Endothelial cell of umbilical vein (primary cell): ENCODE results near the gene DHRS12. TPM values are rescaled to one million over a fixed set of nuclear protein-coding genes. Genes with fewer than 3 reads are reported as not detected.

Experiments
- BruUV-seq: library from RNA; stranded (reverse); fragments of 400-500 nt; replicated peaks from 2 replicates; lab custom pipeline; 2021; lab: Mats Ljungman, UMichigan
- CTCF ChIA-PET: fragments of 300-600, 350-600 bp; sonication (Branson Sonifier 250); formaldehyde crosslinking; loops from one replicate; lab custom pipeline; 2021; ENCODE audit warnings: antibody characterized with exemption, inconsistent platforms; lab: Charles Lee
- POLR2A ChIA-PET: fragments of 300-600, 350-600 bp; sonication (Branson Sonifier 250); formaldehyde crosslinking; loops from one replicate; lab custom pipeline; 2021; ENCODE audit warnings: antibody characterized with exemption, inconsistent platforms; lab: Charles Lee
- DNase-seq: peaks from one replicate; pipeline ENCODE4 v3.0.0-alpha.2; 2011; ENCODE audit warnings: low read depth, low spot score
- FAIRE-seq: peaks from 2 replicates; lab custom pipeline; 2011; peaks lifted over from hg19 to GRCh38; lab: Jason Lieb, UNC
- H2AFZ ChIP-seq: 2 replicates; pipeline ENCODE4 v1.6.0; 2012; ENCODE audit warnings: low read depth, low read length, control low read depth, inconsistent platforms
- H3K27ac ChIP-seq: 2 replicates; pipeline ENCODE4 v1.5.1; 2011; ENCODE audit warnings: low read depth, mild to moderate bottlenecking, control low read depth, low read length, moderate library complexity; ENCODE audit not compliant: insufficient read depth
- H3K27me3 ChIP-seq, 2 experiments: 2 replicates each; pipeline versions ENCODE4 v1.6.0 to v1.6.1; 2011; ENCODE audit warnings: low read length in 2 of 2, mixed read lengths in 1 of 2; ENCODE audit not compliant: control insufficient read depth in 2 of 2, insufficient read depth in 2 of 2
- H3K36me3 ChIP-seq, 2 experiments: 2 replicates in 1 of 2; 3 replicates in 1 of 2; pipeline ENCODE4 v1.5.1; 2011; ENCODE audit warnings: low read length in 2 of 2, mild to moderate bottlenecking in 1 of 2, moderate library complexity in 1 of 2; ENCODE audit not compliant: control insufficient read depth in 2 of 2, insufficient read depth in 2 of 2; ENCODE audit errors: extremely low read depth in 1 of 2
- H3K4me1 ChIP-seq: 3 replicates; pipeline ENCODE4 v1.5.1; 2011; ENCODE audit warnings: mild to moderate bottlenecking, low read length; ENCODE audit not compliant: control insufficient read depth, insufficient read depth; ENCODE audit errors: extremely low read depth
- H3K4me2 ChIP-seq: 2 replicates; pipeline ENCODE4 v1.6.1; 2011; ENCODE audit warnings: low read length, control low read depth, mixed read lengths; ENCODE audit not compliant: insufficient read depth
- H3K4me3 ChIP-seq, 3 experiments: fragments of 200-600 bp in 1 of 3; sonication (generic), shearing (Covaris generic) in 1 of 3; replicated peaks in 1 of 3; 2 replicates each; pipeline ENCODE4 v1.5.1; 2011 to 2016; ENCODE audit warnings: control low read depth in 3 of 3, low read length in 3 of 3, mild to moderate bottlenecking in 2 of 3, inconsistent platforms in 1 of 3, low read depth in 1 of 3, moderate library complexity in 1 of 3; ENCODE audit not compliant: insufficient read depth in 1 of 3
- H3K79me2 ChIP-seq: 2 replicates; pipeline ENCODE4 v1.6.0; 2012; ENCODE audit warnings: low read length, inconsistent platforms; ENCODE audit not compliant: control insufficient read depth, insufficient read depth
- H3K9ac ChIP-seq: replicated peaks from 2 replicates; pipeline ENCODE3; 2011; ENCODE audit warnings: low read length, control low read depth; ENCODE audit not compliant: insufficient read depth; ENCODE audit errors: extremely low read depth
- H3K9me1 ChIP-seq: replicated peaks from 3 replicates; pipeline ENCODE4 v1.6.0; 2011; ENCODE audit warnings: mild to moderate bottlenecking, low read length; ENCODE audit not compliant: control insufficient read depth, insufficient read depth; ENCODE audit errors: extremely low read depth
- H3K9me3 ChIP-seq: replicated peaks from 2 replicates; pipeline ENCODE4 v1.5.1; 2012; ENCODE audit warnings: low read length, inconsistent platforms; ENCODE audit not compliant: control insufficient read depth, insufficient read depth
- H4K20me1 ChIP-seq: replicated peaks from 2 replicates; pipeline ENCODE3; 2011; ENCODE audit warnings: mild to moderate bottlenecking, low read length; ENCODE audit not compliant: control insufficient read depth, insufficient read depth; ENCODE audit errors: extremely low read depth
- CTCF ChIP-seq, 2 donors: IDR thresholded peaks; 1 replicate in 1 of 2; 2 replicates in 1 of 2; pipeline ENCODE4 v1.5.1; 2011; ENCODE audit warnings: low read length in 2 of 2, mild to moderate bottlenecking in 2 of 2, moderate library complexity in 2 of 2, control low read depth in 1 of 2, inconsistent platforms in 1 of 2, low read depth in 1 of 2; ENCODE audit not compliant: insufficient read depth in 1 of 2; ENCODE audit errors: extremely low read depth in 1 of 2
- EZH2 ChIP-seq: IDR thresholded peaks from 2 replicates; pipeline ENCODE4 v1.6.1; 2012; ENCODE audit warnings: borderline replicate concordance, low read depth, mild to moderate bottlenecking, moderate library complexity, low read length, inconsistent platforms; ENCODE audit not compliant: severe bottlenecking
- FOS ChIP-seq: IDR thresholded peaks from 2 replicates; pipeline ENCODE4 v1.6.1; 2011; ENCODE audit warnings: mild to moderate bottlenecking, low read length, moderate library complexity, borderline replicate concordance; ENCODE audit not compliant: insufficient read depth
- GATA2 ChIP-seq: IDR thresholded peaks from 2 replicates; pipeline ENCODE4 v1.7.0; 2011; ENCODE audit warnings: low read depth, mild to moderate bottlenecking, moderate library complexity, mixed read lengths, low read length; ENCODE audit not compliant: insufficient read length, insufficient read depth
- JUN ChIP-seq: IDR thresholded peaks from 2 replicates; pipeline ENCODE4 v1.6.1; 2011; ENCODE audit warnings: borderline replicate concordance, low read depth; ENCODE audit not compliant: insufficient read length, insufficient read depth
- MAX ChIP-seq: IDR thresholded peaks from 2 replicates; pipeline ENCODE4 v1.6.1; 2011; ENCODE audit not compliant: insufficient read depth, insufficient read length
- MYC ChIP-seq: IDR thresholded peaks from one replicate; pipeline ENCODE4 v1.6.1; 2011; ENCODE audit warnings: mild to moderate bottlenecking, low read depth, low read length
- POLR2A ChIP-seq: IDR thresholded peaks from 2 replicates; pipeline ENCODE4 v1.6.1; 2012; ENCODE audit warnings: low read depth, mild to moderate bottlenecking, control low read depth, low read length
- POLR2AphosphoS5 ChIP-seq: IDR thresholded peaks from 2 replicates; pipeline ENCODE4 v1.6.1; 2012; ENCODE audit warnings: low read depth, mild to moderate bottlenecking, control low read depth, low read length, moderate library complexity; ENCODE audit not compliant: insufficient read depth
- dilution Hi-C: fragments of 300-500 bp; cut with MboI; formaldehyde crosslinking; loops from one replicate; pipeline ENCODE4 v1.15.0; 2019; ENCODE audit warnings: low sequenced_read_pairs; ENCODE audit not compliant: extremely low pct_ligation_motif_present
- intact Hi-C: fragments of 100-400 bp; cut with micrococcal nuclease; formaldehyde crosslinking; loops from one replicate; pipeline ENCODE4 v1.10.0; 2022
- polyA plus RNA-seq, 4 experiments: library from polyadenylated mRNA; depleted of rRNA in 3 of 4; stranded (reverse) in 3 of 4; unstranded in 1 of 4; fragments of >200 nt; gene quantifications; 2 replicates each; pipeline versions ENCODE4 v1.2.1 to v1.2.3, GENCODE V29; 2011 to 2012; ENCODE audit warnings: missing spikeins in 1 of 4
- total RNA-seq: library from RNA; stranded (reverse); gene quantifications from 2 replicates; pipeline ENCODE4 v1.2.3, GENCODE V29; 2021

DHRS12 gene
- total and polyA plus RNA-seq, 2 donors (not counting 3 experiments of a cell fraction or from before 2014, with no cell fraction given), result 8.9 to 9.1 TPM

GRCh38 chr13:51820016-51820597 lies 16.1 kb upstream of the DHRS12 start:
- H3K9ac ChIP-seq, result no peak overlapping the region
- H3K9me1 ChIP-seq, result no peaks in the 10 kb centered on the region
- no peaks in the 10 kb centered on the region for H4K20me1 ChIP-seq
- H3K79me2 ChIP-seq, result no peaks in the 10 kb centered on the region
- H3K9me3 ChIP-seq, result no peaks in the 10 kb centered on the region
- POLR2A ChIA-PET, result no interaction called here
- H3K27ac ChIP-seq, result no peak overlapping the region
- dilution Hi-C loops (no loop called here), intact Hi-C loops (no loop called here)
- no peak overlapping the region for H2AFZ ChIP-seq
- peaks cover 14 to 27% of the 10 kb centered on the region in 2 experiments for H3K27me3 ChIP-seq
- no peak for TF ChIP-seq POLR2AphosphoS5
- TF ChIP-seq MYC, result no peak
- no peak for TF ChIP-seq FOS
- TF ChIP-seq MAX, result no peak
- no peak for TF ChIP-seq EZH2
- TF ChIP-seq CTCF (IDR thresholded peaks at IDR 0.05; ENCODE audit: extremely low read depth in 1 of 2, insufficient read depth in 1 of 2, low read depth in 1 of 2, low read length in 2 of 2), result no peak
- no peak for TF ChIP-seq POLR2A
- no peak for TF ChIP-seq JUN
- no peak for TF ChIP-seq GATA2
- FAIRE-seq (no peak), DNase-seq (no peak)
- no TSS peak for BruUV-seq
- no peaks in the 10 kb centered on the region for H3K4me1 ChIP-seq
- H3K4me2 ChIP-seq, result no peak overlapping the region
- H3K4me3 ChIP-seq, result no peak overlapping the region
- CTCF ChIA-PET, result no interaction called here
- no peaks in the 10 kb centered on the region for H3K36me3 ChIP-seq
